Neuron (in vitro differentiated cells): ENCODE measurements around the gene PCGF1.

Experiments
- H2AFZ ChIP-seq: one replicate; pipeline ENCODE4 v1.6.1; 2013; ENCODE audit warnings: low read depth, mild to moderate bottlenecking, inconsistent platforms, low read length, moderate library complexity
- H3K27me3 ChIP-seq: one replicate; pipeline ENCODE4 v1.6.1; 2013; ENCODE audit warnings: low read length; ENCODE audit not compliant: insufficient read depth
- H3K36me3 ChIP-seq: one replicate; pipeline ENCODE4 v1.6.1; 2013; ENCODE audit warnings: low read length; ENCODE audit not compliant: insufficient read depth
- H3K4me1 ChIP-seq: one replicate; pipeline ENCODE4 v1.6.1; 2013; ENCODE audit warnings: low read length; ENCODE audit not compliant: insufficient read depth
- H3K4me3 ChIP-seq: 2 replicates; pipeline ENCODE4 v1.5.1; 2013; ENCODE audit warnings: mild to moderate bottlenecking, low read length, moderate library complexity
- H3K9me3 ChIP-seq: one replicate; pipeline ENCODE4 v1.6.1; 2013; ENCODE audit warnings: low read length

Gene PCGF1

GRCh38 chr2:74531666-74532065 is 24.2 kb upstream of the PCGF1 start:
- no peak overlapping the region for H3K4me3 ChIP-seq
- H3K27me3 ChIP-seq = no peaks in the 10 kb centered on the region
- H3K36me3 ChIP-seq = peaks cover 38% of the 10 kb centered on the region
- H3K9me3 ChIP-seq = no peaks in the 10 kb centered on the region
- H3K4me1 ChIP-seq = peaks cover 27% of the 10 kb centered on the region
- H2AFZ ChIP-seq = no peak overlapping the region

DNA sequence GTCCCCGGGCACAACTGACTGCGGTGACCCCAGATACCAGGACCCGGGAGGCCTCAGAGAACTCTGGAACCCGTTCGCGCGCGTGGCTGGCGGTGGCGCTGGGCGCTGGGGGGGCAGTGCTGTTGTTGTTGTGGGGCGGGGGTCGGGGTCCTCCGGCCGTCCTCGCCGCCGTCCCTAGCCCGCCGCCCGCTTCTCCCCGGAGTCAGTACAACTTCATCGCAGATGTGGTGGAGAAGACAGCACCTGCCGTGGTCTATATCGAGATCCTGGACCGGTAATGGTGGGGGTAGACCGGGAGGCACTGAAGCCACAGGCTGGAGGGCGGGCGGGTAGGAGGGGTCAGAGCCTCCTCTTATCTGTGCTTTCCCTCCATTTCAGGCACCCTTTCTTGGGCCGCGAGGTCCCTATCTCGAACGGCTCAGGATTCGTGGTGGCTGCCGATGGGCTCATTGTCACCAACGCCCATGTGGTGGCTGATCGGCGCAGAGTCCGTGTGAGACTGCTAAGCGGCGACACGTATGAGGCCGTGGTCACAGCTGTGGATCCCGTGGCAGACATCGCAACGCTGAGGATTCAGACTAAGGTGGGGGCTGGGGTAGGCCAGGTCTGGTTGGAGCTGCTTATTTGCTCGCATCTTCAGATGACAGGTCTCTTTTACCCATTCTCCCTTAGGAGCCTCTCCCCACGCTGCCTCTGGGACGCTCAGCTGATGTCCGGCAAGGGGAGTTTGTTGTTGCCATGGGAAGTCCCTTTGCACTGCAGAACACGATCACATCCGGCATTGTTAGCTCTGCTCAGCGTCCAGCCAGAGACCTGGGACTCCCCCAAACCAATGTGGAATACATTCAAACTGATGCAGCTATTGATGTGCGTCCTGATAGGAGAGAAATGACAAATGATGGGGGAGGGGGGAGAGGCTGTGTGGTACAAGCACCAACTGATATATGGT is 23.0 kb upstream of the PCGF1 start:
- Histone ChIP-seq H3K4me3 (peak overlapping the region; percentile 82), H3K9me3 (no peaks in the 10 kb centered on the region), H3K36me3 (peaks cover 49% of the 10 kb centered on the region), H3K27me3 (no peaks in the 10 kb centered on the region), H2AFZ (peak overlapping the region; percentile 62), H3K4me1 (peaks cover 27% of the 10 kb centered on the region)

GRCh38 chr2:74529357-74530238 is 22.1 kb upstream of the PCGF1 start, which contains the start of the genes AUP1 and HTRA2:
AUP1 (minus strand) TSS chr2:74529706; CDS start chr2:74529629, 77 bp downstream.
HTRA2 (plus strand) TSS chr2:74529933; CDS start chr2:74530007, 74 bp downstream.
- Histone ChIP-seq H3K4me3 (peak within 1 kb of the TSS; percentile 82), H2AFZ (peak within 1 kb of the TSS; percentile 62), H3K4me1 (peaks cover 27% of the 10 kb centered on the region), H3K36me3 (peaks cover 48% of the 10 kb centered on the region), H3K27me3 (no peaks in the 10 kb centered on the region), H3K9me3 (no peaks in the 10 kb centered on the region)

DNA sequence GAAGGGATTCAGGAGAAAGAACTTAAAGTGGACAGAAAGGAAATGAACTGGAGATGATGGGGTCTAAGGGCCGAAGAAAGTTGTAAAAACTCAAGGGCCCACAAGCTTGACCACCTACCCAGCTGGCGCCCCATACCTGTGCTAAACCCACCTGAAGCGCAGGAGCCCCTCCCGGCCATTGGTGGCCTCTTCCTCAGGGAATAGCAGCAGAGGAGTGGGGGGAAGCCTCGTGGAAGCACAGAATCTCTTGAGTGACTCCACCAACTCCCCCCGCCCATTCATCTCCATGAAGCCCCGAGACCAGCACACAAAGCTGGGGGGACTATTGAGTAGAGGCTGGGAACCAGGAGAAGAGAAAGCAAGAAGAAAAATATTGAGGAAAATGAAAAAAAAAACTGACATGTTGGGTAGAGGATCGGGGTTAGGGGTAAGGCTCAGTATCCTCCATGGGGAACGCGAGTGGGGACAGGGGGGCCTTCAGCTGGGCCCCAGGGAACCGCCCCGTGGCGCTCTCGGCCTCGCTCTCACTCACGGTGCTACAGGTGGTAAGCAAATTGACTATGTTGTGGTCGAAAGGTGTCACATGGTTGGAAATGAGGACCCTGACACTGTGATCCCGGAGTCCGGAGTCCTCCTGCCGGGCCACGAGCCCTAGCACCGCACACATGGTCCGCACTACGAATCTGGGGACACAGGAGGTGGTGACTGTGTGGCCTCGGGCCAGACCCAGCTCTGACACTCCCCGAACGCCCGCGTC is 21.3 kb upstream of the PCGF1 start:
- no peaks in the 10 kb centered on the region for H3K9me3 ChIP-seq
- peaks cover 27% of the 10 kb centered on the region for H3K4me1 ChIP-seq
- H3K27me3 ChIP-seq = no peaks in the 10 kb centered on the region
- peak overlapping the region; percentile 52 for H2AFZ ChIP-seq
- H3K36me3 ChIP-seq = peaks cover 44% of the 10 kb centered on the region
- H3K4me3 ChIP-seq = peak overlapping the region; percentile 82

GRCh38 chr2:74527741-74528140 is 20.2 kb upstream of the PCGF1 start:
- H3K36me3 ChIP-seq = peaks cover 38% of the 10 kb centered on the region
- H3K9me3 ChIP-seq = no peaks in the 10 kb centered on the region
- H3K4me3 ChIP-seq = no peak overlapping the region
- no peaks in the 10 kb centered on the region for H3K27me3 ChIP-seq
- peaks cover 27% of the 10 kb centered on the region for H3K4me1 ChIP-seq
- no peak overlapping the region for H2AFZ ChIP-seq

- Histone ChIP-seq H3K4me3 (no peak overlapping the region), H3K36me3 (peaks cover 30% of the 10 kb centered on the region), H3K9me3 (no peaks in the 10 kb centered on the region), H3K4me1 (peaks cover 25% of the 10 kb centered on the region), H3K27me3 (peaks cover 10% of the 10 kb centered on the region), H2AFZ (no peak overlapping the region)
These were observed 19.2 kb upstream of the PCGF1 start for GRCh38 chr2:74526649-74527230.

- Histone ChIP-seq H3K4me1 (peaks cover 18% of the 10 kb centered on the region), H3K36me3 (peaks cover 26% of the 10 kb centered on the region), H3K4me3 (no peak within 1 kb of the TSS), H3K9me3 (no peaks in the 10 kb centered on the region), H3K27me3 (peaks cover 14% of the 10 kb centered on the region), H2AFZ (no peak within 1 kb of the TSS)
These were observed 18.5 kb upstream of the PCGF1 start, which contains the start of gene DQX1 for GRCh38 chr2:74525717-74526648. DQX1 (minus strand) TSS chr2:74526231; CDS start chr2:74525729, 502 bp downstream.

DNA sequence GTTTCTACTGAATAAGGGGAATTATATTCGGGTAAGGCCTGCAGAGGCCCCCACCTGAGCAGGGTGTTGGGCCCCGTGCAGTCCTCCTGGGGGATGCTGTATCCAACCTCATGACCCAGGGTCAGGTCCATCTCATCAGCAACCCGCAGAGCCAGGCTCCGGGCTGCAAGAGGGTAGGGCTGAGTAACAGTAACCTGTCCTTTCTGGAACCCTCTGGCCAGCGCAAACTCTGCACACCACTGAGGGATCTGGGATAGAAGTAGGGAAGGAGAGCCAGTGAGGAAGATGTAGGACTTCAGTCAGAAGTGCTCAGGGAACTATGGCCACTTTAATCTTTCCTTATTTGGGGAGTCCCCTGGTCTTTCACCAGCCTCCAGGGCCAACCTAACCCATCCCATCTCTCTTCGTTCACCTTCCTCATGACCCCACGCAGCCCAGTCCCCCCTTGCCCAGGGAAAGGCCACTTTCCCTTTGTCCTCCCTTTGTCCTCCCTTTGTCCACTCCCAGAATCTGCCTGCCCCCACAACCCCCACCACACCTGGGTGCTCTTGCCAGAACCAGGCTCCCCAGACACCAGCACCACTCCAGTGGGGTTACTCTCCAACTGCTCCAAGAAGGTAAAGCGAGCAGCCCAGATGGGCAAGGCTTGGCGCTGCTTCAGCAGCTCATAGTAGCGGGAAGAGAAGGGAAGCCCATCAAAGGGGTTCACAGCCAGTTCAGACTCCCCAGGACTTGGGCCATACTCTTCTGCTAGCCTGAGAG is 17.6 kb upstream of the PCGF1 start:
- H3K27me3 ChIP-seq = peaks cover 22% of the 10 kb centered on the region
- no peaks in the 10 kb centered on the region for H3K9me3 ChIP-seq
- no peak overlapping the region for H3K4me3 ChIP-seq
- peaks cover 26% of the 10 kb centered on the region for H3K36me3 ChIP-seq
- H3K4me1 ChIP-seq = peaks cover 12% of the 10 kb centered on the region
- H2AFZ ChIP-seq = no peak overlapping the region

DNA sequence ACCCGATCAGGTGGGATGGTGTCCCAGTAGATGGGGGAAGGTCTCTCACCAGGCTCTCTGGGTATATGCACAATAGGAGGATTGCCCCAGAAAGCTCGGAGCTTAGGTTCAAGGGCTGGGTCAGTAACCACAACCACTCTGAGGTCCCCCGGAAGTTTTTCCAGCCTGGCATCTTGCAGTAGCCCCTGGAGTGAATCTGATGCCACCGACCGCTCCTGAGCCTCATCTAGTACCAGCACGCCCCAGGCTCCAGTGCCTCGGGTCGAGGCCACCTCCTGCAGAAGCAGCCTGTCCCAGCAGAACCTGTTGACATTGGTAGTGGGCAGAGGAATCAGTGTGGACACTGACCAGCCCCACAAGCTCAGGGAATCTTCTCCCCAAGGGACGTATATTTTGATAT is 16.5 kb upstream of the PCGF1 start:
- Histone ChIP-seq H3K9me3 (no peaks in the 10 kb centered on the region), H3K27me3 (peaks cover 33% of the 10 kb centered on the region), H2AFZ (no peak overlapping the region), H3K4me3 (no peak overlapping the region), H3K4me1 (peaks cover 10% of the 10 kb centered on the region), H3K36me3 (peaks cover 26% of the 10 kb centered on the region)

DNA sequence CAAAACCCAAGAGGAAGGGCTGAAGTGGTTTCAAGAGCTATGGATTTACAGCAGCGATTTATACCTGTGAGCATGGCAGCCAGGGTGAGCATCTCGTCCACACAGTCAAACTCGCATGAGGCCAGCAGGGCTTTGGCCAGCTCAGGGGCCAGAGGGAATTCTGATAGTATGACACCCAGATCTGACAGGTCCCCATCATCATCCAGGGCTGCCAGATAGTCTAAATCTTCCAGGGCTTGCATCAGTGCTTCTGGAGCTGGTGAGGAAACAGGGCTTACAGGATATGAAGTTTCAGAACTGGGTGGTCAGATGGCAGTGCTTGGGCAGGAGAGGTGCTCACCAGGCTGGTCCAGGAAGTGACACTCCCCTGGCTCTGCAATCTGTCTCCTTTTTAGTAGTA is 15.0 kb upstream of the PCGF1 start:
- peaks cover 48% of the 10 kb centered on the region for H3K27me3 ChIP-seq
- H3K4me3 ChIP-seq = no peak overlapping the region
- H3K4me1 ChIP-seq = no peaks in the 10 kb centered on the region
- H3K9me3 ChIP-seq = no peaks in the 10 kb centered on the region
- H3K36me3 ChIP-seq = peaks cover 19% of the 10 kb centered on the region
- H2AFZ ChIP-seq = no peak overlapping the region

DNA sequence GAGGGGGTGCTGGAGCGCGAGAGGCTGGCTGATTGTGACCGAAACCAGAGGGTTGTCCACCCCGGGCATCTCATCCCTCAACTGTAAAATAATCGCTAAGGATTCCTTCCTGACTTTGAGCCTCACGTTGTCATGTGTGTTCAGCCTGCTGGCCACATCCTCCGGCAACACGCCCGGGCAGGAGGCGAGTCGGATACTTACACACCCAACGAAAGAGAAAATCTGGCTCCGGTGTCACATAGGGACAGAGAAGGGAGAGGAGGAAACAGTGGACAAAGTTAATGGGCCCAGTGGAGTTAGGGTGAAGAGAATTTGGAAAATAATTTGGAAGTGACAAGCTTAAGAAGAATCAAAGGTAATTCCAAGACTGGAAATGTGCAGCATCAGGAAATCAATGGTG is 9.2 kb upstream of the PCGF1 start:
- Histone ChIP-seq H3K4me3 (no peak overlapping the region), H3K36me3 (no peaks in the 10 kb centered on the region), H2AFZ (no peak overlapping the region), H3K27me3 (peaks cover 90% of the 10 kb centered on the region), H3K9me3 (peaks cover 14% of the 10 kb centered on the region), H3K4me1 (no peaks in the 10 kb centered on the region)
